GM23338 (cell line): ENCODE data around the gene NLRP6. TPM values are rescaled to one million over a fixed set of nuclear protein-coding genes. Genes with fewer than 3 reads are reported as not detected.
A peak's percentile ranks its signal among the peaks of the same experiment; 100 is the strongest.
"Not testable (repeated sequence)": the region's sequence is repeated elsewhere in the genome, so short reads cannot be mapped to it uniquely, and the experiment has no call there.

ENCODE experiments used
- ATAC-seq: fragments of 200-7000 bp; cut with Tn5 transposase; 3 replicates; pipeline ENCODE4 v1.9.1; 2020
- DNase-seq: peaks from one replicate; pipeline ENCODE4 v3.0.0-alpha.2; 2015; ENCODE audit warnings: low spot score
- H2AFZ ChIP-seq: fragments of 200-600 bp; sonication (generic); 2 replicates; pipeline ENCODE4 v1.8.0; 2016; ENCODE audit warnings: antibody characterized with exemption, mild to moderate bottlenecking, moderate library complexity
- H3F3A ChIP-seq: fragments of 200-600 bp; sonication (generic); replicated peaks from 2 replicates; pipeline ENCODE4 v1.8.0; 2017; ENCODE audit warnings: antibody characterized with exemption, mixed run types, low read depth
- H3K27ac ChIP-seq: fragments of 200-600 bp; sonication (generic); 2 replicates; pipeline ENCODE4 v1.6.1; 2016; ENCODE audit warnings: low read depth
- H3K27me3 ChIP-seq: fragments of 200-600 bp; sonication (generic); 2 replicates; pipeline ENCODE4 v1.8.0; 2016; ENCODE audit warnings: mild to moderate bottlenecking, mixed run types, moderate library complexity; ENCODE audit not compliant: insufficient read depth
- H3K36me3 ChIP-seq: fragments of 200-600 bp; sonication (generic); 2 replicates; pipeline ENCODE4 v1.8.0; 2016; ENCODE audit warnings: mild to moderate bottlenecking; ENCODE audit not compliant: insufficient read depth
- H3K4me1 ChIP-seq: fragments of 200-600 bp; sonication (generic); 2 replicates; pipeline ENCODE4 v1.8.0; 2016; ENCODE audit warnings: mild to moderate bottlenecking, moderate library complexity; ENCODE audit not compliant: insufficient read depth
- H3K4me2 ChIP-seq: fragments of 200-600 bp; sonication (generic); 2 replicates; pipeline ENCODE4 v1.7.1; 2017; ENCODE audit warnings: mixed run types
- H3K4me3 ChIP-seq: fragments of 200-600 bp; sonication (generic); 2 replicates; pipeline ENCODE4 v1.6.1; 2016; ENCODE audit warnings: mixed run types
- H3K79me2 ChIP-seq: fragments of 200-600 bp; sonication (generic); replicated peaks from 2 replicates; pipeline ENCODE4 v1.8.0; 2017; ENCODE audit warnings: mild to moderate bottlenecking; ENCODE audit not compliant: insufficient read depth
- H3K9me2 ChIP-seq: fragments of 200-600 bp; sonication (generic); 2 replicates; pipeline ENCODE4 v1.8.0; 2017; ENCODE audit not compliant: insufficient read depth
- H4K20me1 ChIP-seq: fragments of 200-600 bp; sonication (generic); replicated peaks from 2 replicates; pipeline ENCODE4 v1.8.0; 2017; ENCODE audit warnings: mild to moderate bottlenecking; ENCODE audit not compliant: insufficient read depth
- H3K27ac Mint-ChIP-seq: 2 replicates; pipeline ENCODE4 v1.8.0; 2020; ENCODE audit warnings: inconsistent platforms, mild to moderate bottlenecking, moderate library complexity, mixed read lengths
- H3K27me3 Mint-ChIP-seq: 3 replicates; pipeline ENCODE4 v1.8.0; 2022; ENCODE audit warnings: low read depth, mild to moderate bottlenecking, moderate library complexity, mixed read lengths, inconsistent platforms; ENCODE audit not compliant: insufficient read depth, poor library complexity
- H3K36me3 Mint-ChIP-seq: 3 replicates; pipeline ENCODE4 v1.8.0; 2021; ENCODE audit warnings: low read depth, mild to moderate bottlenecking, inconsistent platforms, moderate library complexity, mixed read lengths
- H3K4me1 Mint-ChIP-seq: 3 replicates; pipeline ENCODE4 v1.8.0; 2020; ENCODE audit warnings: mild to moderate bottlenecking, inconsistent platforms, mixed read lengths
- H3K4me3 Mint-ChIP-seq: 3 replicates; pipeline ENCODE4 v1.8.0; 2021; ENCODE audit warnings: moderate library complexity, mild to moderate bottlenecking, inconsistent platforms, mixed read lengths
- H3K9me3 Mint-ChIP-seq: 3 replicates; pipeline ENCODE4 v1.8.0; 2020; ENCODE audit warnings: moderate library complexity, mild to moderate bottlenecking, inconsistent platforms, mixed read lengths
- EZH2 ChIP-seq: fragments of 200-600 bp; sonication (generic); IDR thresholded peaks from one replicate; pipeline ENCODE4 v1.8.0; 2017; ENCODE audit warnings: antibody characterized with exemption, mild to moderate bottlenecking, low read depth; ENCODE audit not compliant: unreplicated experiment
- JUNB ChIP-seq: IDR thresholded peaks from one replicate; pipeline ENCODE4 v1.6.1; 2016; ENCODE audit warnings: antibody characterized with exemption; ENCODE audit not compliant: unreplicated experiment
- POLR2AphosphoS5 ChIP-seq: IDR thresholded peaks from 2 replicates; pipeline ENCODE4 v1.6.1; 2016; ENCODE audit warnings: antibody characterized with exemption, low read depth
- polyA plus RNA-seq: library from polyadenylated mRNA; unstranded; fragments of >200 nt; fragmentation: Nextera tagmentation; extraction: Ambion mirVana; gene quantifications from 2 replicates; pipeline ENCODE4 v1.2.1, GENCODE V29; 2016
- total RNA-seq: library from RNA; depleted of rRNA; stranded (reverse); fragments of >200 nt; shearing (Covaris generic); gene quantifications from 2 replicates; pipeline ENCODE4 v1.2.3, GENCODE V29; 2014
- TF ChIP-seq, protein P1 (sequence below): IDR thresholded peaks from 2 replicates; pipeline ENCODE4 v1.6.1; 2016; ENCODE audit warnings: antibody characterized with exemption
- TF ChIP-seq, protein P2 (sequence below): fragments of 250-450 bp; sonication (Bioruptor Pico); IDR thresholded peaks from 2 replicates; pipeline ENCODE4 v1.5.0; 2020; ENCODE audit warnings: mild to moderate bottlenecking, moderate library complexity
- TF ChIP-seq, protein P3 (sequence below), 2 experiments: fragments of 200-600 bp in 1 of 2; sonication (generic) in 1 of 2; conservative IDR thresholded peaks; 2 replicates each; pipeline versions ENCODE4 v1.5.1 to v1.6.1; 2016 to 2017; ENCODE audit warnings: antibody characterized with exemption in 2 of 2, low read depth in 2 of 2, mild to moderate bottlenecking in 2 of 2, moderate library complexity in 1 of 2

NLRP6 gene
- total and polyA plus RNA-seq, 2 experiments from 2014 or later: 0.15 to 0.73 TPM

DNA sequence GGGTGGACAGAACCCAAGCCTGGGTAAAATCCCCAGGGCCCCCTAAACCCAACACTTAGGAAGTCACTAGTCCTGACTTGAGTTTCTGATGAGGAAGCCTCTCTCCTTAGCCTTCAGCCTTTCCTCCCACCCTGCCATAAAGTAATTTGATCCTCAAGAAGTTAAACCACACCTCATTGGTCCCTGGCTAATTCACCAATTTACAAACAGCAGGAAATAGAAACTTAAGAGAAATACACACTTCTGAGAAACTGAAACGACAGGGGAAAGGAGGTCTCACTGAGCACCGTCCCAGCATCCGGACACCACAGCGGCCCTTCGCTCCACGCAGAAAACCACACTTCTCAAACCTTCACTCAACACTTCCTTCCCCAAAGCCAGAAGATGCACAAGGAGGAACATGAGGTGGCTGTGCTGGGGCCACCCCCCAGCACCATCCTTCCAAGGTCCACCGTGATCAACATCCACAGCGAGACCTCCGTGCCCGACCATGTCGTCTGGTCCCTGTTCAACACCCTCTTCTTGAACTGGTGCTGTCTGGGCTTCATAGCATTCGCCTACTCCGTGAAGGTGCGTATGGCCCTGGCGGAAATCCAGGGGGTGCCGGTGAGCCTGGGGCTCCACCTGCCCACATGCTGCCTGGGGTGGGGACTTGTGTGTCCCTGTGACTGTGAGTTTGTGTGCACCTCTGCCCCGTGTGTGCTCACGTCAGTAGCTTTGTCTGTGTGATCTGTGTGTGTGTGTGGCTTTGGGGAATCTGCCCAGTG, 35.8 kb downstream of the NLRP6 start, which contains the start of gene IFITM1:
IFITM1 (plus strand) TSS at position 254 of the 767 bp plus-strand sequence; CDS start at position 385, 131 bp downstream.
- DNase-seq: peak; percentile 87
- Histone ChIP-seq H3K4me1 (peaks cover 54% of the 10 kb centered on the region), H3K27ac (peak within 1 kb of the TSS; percentile 89), H2AFZ (no peak within 1 kb of the TSS), H3K79me2 (peaks cover 34% of the 10 kb centered on the region), H4K20me1 (peaks cover 10% of the 10 kb centered on the region), H3K36me3 (no peaks in the 10 kb centered on the region), H3K4me3 (peak within 1 kb of the TSS; percentile 70), H3K4me2 (peak within 1 kb of the TSS; percentile 84), H3K9me2 (no peaks in the 10 kb centered on the region), H3K27me3 (peaks cover 4% of the 10 kb centered on the region; the same call in 1 of the 2 replicates), H3F3A (peaks cover 32% of the 10 kb centered on the region)
- ATAC-seq: peak; percentile 21; the same call in 2 of the 3 replicates
- Mint-ChIP-seq H3K27me3 (peaks cover 15% of the 10 kb centered on the region), H3K36me3 (peaks cover 14% of the 10 kb centered on the region; the same call in 2 of the 3 replicates), H3K4me3 (peak within 1 kb of the TSS; percentile 91), H3K4me1 (peaks cover 62% of the 10 kb centered on the region), H3K9me3 (no peaks in the 10 kb centered on the region; the same call in 2 of the 3 replicates), H3K27ac (peak within 1 kb of the TSS; percentile 85)
- TF ChIP-seq EZH2 (no peak), POLR2AphosphoS5 (peak; percentile 97)
- TF ChIP-seq, protein P1, sequence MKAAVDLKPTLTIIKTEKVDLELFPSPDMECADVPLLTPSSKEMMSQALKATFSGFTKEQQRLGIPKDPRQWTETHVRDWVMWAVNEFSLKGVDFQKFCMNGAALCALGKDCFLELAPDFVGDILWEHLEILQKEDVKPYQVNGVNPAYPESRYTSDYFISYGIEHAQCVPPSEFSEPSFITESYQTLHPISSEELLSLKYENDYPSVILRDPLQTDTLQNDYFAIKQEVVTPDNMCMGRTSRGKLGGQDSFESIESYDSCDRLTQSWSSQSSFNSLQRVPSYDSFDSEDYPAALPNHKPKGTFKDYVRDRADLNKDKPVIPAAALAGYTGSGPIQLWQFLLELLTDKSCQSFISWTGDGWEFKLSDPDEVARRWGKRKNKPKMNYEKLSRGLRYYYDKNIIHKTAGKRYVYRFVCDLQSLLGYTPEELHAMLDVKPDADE: peak; percentile 55

DNA sequence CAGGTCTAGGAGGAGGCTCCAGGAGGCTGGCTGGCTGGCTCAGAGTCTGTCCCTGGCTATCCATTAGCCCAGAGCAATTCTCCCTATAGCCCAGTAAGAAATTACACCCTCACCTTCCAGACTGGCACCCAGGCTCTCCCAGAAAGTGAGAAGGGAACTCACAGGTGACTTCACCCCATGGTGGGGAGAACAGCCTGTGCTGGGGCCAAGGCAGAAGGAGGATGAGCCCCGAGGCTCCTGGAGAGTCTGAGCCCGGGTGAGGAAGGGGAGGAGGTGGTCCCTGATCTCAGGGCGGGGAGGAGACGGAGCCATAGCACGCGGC, 36.3 kb downstream of the NLRP6 start:
- H3K4me1 Mint-ChIP-seq: peaks cover 59% of the 10 kb centered on the region
- H3K4me3 Mint-ChIP-seq: peak overlapping the region; percentile 91
- H3K27ac ChIP-seq, ATAC-seq, H3K27me3 ChIP-seq, H3K9me3 Mint-ChIP-seq, H3K9me2 ChIP-seq, DNase-seq, H3K36me3 ChIP-seq, H2AFZ ChIP-seq: not testable (repeated sequence)
- H3K4me3 ChIP-seq: peak overlapping the region; percentile 70
- peaks cover 50% of the 10 kb centered on the region for H3K4me1 ChIP-seq
- H3K36me3 Mint-ChIP-seq: peaks cover 11% of the 10 kb centered on the region; the same call in 2 of the 3 replicates
- H3F3A ChIP-seq: peaks cover 27% of the 10 kb centered on the region
- H3K27me3 Mint-ChIP-seq: peaks cover 12% of the 10 kb centered on the region
- peaks cover 10% of the 10 kb centered on the region for H4K20me1 ChIP-seq
- H3K4me2 ChIP-seq: peak overlapping the region; percentile 84
- peaks cover 28% of the 10 kb centered on the region for H3K79me2 ChIP-seq
- H3K27ac Mint-ChIP-seq: peak overlapping the region; percentile 85

DNA sequence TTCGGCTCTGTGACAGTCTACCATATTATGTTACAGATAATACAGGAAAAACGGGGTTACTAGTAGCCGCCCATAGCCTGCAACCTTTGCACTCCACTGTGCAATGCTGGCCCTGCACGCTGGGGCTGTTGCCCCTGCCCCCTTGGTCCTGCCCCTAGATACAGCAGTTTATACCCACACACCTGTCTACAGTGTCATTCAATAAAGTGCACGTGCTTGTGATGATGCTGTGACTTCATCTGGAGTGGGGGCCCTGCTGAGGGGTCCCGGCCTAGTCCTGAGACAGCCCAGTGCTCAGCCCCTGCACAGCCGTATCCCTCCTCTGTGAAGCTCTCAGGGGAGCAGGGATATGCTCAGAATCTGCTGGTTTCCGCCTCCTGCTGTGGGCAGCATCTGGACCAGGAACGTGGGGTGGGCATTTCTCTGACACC, 36.9 kb downstream of the NLRP6 start:
- H3K36me3 ChIP-seq: no peaks in the 10 kb centered on the region
- H3K27me3 Mint-ChIP-seq: peaks cover 18% of the 10 kb centered on the region
- no peak overlapping the region for H2AFZ ChIP-seq
- H3K9me2 ChIP-seq: no peaks in the 10 kb centered on the region
- H3K27ac Mint-ChIP-seq: no peak overlapping the region
- DNase-seq (no peak), ATAC-seq (no peak)
- peaks cover 27% of the 10 kb centered on the region for H3F3A ChIP-seq
- peaks cover 10% of the 10 kb centered on the region for H4K20me1 ChIP-seq
- H3K9me3 Mint-ChIP-seq: no peaks in the 10 kb centered on the region
- H3K4me3 ChIP-seq: peak overlapping the region; percentile 70
- peak overlapping the region; percentile 91 for H3K4me3 Mint-ChIP-seq
- H3K79me2 ChIP-seq: peaks cover 23% of the 10 kb centered on the region
- peaks cover 4% of the 10 kb centered on the region; the same call in 1 of the 2 replicates for H3K27me3 ChIP-seq
- peaks cover 8% of the 10 kb centered on the region; the same call in 2 of the 3 replicates for H3K36me3 Mint-ChIP-seq
- peaks cover 48% of the 10 kb centered on the region for H3K4me1 ChIP-seq
- peaks cover 56% of the 10 kb centered on the region for H3K4me1 Mint-ChIP-seq
- no peak overlapping the region for H3K27ac ChIP-seq
- H3K4me2 ChIP-seq: peak overlapping the region; percentile 84
- TF ChIP-seq, protein P2, sequence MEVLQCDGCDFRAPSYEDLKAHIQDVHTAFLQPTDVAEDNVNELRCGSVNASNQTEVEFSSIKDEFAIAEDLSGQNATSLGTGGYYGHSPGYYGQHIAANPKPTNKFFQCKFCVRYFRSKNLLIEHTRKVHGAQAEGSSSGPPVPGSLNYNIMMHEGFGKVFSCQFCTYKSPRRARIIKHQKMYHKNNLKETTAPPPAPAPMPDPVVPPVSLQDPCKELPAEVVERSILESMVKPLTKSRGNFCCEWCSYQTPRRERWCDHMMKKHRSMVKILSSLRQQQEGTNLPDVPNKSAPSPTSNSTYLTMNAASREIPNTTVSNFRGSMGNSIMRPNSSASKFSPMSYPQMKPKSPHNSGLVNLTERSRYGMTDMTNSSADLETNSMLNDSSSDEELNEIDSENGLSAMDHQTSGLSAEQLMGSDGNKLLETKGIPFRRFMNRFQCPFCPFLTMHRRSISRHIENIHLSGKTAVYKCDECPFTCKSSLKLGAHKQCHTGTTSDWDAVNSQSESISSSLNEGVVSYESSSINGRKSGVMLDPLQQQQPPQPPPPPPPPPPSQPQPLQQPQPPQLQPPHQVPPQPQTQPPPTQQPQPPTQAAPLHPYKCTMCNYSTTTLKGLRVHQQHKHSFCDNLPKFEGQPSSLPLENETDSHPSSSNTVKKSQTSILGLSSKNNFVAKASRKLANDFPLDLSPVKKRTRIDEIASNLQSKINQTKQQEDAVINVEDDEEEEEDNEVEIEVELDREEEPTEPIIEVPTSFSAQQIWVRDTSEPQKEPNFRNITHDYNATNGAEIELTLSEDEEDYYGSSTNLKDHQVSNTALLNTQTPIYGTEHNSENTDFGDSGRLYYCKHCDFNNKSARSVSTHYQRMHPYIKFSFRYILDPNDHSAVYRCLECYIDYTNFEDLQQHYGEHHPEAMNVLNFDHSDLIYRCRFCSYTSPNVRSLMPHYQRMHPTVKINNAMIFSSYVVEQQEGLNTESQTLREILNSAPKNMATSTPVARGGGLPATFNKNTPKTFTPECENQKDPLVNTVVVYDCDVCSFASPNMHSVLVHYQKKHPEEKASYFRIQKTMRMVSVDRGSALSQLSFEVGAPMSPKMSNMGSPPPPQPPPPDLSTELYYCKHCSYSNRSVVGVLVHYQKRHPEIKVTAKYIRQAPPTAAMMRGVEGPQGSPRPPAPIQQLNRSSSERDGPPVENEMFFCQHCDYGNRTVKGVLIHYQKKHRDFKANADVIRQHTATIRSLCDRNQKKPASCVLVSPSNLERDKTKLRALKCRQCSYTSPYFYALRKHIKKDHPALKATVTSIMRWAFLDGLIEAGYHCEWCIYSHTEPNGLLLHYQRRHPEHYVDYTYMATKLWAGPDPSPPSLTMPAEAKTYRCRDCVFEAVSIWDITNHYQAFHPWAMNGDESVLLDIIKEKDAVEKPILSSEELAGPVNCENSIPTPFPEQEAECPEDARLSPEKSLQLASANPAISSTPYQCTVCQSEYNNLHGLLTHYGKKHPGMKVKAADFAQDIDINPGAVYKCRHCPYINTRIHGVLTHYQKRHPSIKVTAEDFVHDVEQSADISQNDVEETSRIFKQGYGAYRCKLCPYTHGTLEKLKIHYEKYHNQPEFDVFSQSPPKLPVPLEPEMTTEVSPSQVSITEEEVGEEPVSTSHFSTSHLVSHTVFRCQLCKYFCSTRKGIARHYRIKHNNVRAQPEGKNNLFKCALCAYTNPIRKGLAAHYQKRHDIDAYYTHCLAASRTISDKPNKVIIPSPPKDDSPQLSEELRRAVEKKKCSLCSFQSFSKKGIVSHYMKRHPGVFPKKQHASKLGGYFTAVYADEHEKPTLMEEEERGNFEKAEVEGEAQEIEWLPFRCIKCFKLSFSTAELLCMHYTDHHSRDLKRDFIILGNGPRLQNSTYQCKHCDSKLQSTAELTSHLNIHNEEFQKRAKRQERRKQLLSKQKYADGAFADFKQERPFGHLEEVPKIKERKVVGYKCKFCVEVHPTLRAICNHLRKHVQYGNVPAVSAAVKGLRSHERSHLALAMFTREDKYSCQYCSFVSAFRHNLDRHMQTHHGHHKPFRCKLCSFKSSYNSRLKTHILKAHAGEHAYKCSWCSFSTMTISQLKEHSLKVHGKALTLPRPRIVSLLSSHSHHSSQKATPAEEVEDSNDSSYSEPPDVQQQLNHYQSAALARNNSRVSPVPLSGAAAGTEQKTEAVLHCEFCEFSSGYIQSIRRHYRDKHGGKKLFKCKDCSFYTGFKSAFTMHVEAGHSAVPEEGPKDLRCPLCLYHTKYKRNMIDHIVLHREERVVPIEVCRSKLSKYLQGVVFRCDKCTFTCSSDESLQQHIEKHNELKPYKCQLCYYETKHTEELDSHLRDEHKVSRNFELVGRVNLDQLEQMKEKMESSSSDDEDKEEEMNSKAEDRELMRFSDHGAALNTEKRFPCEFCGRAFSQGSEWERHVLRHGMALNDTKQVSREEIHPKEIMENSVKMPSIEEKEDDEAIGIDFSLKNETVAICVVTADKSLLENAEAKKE (CRISPR knock-in tag): no peak
- TF ChIP-seq, protein P3, sequence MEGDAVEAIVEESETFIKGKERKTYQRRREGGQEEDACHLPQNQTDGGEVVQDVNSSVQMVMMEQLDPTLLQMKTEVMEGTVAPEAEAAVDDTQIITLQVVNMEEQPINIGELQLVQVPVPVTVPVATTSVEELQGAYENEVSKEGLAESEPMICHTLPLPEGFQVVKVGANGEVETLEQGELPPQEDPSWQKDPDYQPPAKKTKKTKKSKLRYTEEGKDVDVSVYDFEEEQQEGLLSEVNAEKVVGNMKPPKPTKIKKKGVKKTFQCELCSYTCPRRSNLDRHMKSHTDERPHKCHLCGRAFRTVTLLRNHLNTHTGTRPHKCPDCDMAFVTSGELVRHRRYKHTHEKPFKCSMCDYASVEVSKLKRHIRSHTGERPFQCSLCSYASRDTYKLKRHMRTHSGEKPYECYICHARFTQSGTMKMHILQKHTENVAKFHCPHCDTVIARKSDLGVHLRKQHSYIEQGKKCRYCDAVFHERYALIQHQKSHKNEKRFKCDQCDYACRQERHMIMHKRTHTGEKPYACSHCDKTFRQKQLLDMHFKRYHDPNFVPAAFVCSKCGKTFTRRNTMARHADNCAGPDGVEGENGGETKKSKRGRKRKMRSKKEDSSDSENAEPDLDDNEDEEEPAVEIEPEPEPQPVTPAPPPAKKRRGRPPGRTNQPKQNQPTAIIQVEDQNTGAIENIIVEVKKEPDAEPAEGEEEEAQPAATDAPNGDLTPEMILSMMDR (conservative IDR thresholded peaks at IDR 0.05; ENCODE audit: low read depth in 2 of 2): no peak
- TF ChIP-seq JUNB: no peak
